ENCODE results near the gene LY9.
"Not testable (repeated sequence)": the region's sequence is repeated elsewhere in the genome, so short reads cannot be mapped to it uniquely, and the experiment has no call there.

The LY9 gene

DNA sequence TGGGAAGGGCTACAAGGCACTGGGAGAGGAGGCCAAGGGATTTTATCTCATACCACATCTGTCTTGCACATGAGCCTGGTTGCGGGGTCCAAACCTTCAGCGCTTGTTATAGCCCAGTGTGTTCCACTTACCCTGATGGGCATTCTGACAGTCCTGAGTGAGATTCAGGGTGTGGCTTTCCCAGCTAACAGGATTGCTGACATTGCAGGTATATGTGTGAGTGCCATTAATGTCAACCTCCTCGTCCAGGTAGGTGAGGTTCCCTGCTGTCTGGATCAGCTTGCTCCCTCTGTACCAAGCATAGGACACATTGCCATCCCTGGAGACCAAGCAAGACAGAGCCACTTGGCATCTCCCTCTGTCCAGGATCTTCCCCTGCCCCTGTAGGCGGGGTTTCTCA, 45.1 kb downstream of the LY9 start:
- no peak for DNase-seq

DNA sequence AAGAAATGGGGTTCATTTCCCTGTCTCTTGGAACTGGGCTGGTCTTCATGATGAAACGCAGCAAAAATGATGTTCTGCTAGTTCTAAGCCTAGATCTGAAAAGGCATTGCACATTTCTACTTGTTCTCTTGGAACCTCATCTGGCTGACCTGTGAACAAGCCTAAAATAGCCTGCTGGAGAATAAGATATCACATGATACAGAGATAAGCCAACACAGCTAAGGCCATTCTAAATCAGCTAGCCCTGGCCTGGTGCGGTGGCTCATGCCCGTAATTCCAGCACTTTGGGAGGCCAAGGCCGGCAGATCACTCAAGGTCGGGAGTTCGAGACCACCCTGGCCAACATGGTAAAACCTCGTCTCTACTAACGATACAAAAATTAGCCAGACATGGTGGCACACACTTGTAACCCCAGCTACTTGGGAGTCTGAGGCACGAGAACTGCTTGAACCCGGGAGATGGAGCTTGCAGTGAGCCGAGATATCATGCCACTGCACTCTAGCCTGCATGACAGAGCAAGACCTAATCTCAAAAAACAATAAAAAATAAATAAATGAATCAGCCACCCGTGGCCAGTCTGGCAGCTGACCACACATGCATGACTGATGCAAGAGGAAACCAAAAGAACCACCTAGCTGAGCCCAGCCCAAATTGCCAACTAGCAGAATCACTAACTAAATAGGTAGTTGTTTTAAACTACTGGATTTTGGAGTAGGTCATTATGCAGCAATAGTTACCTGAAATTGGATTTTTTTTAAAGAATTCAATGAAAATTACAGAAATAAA, 48.7 kb downstream of the LY9 start:
- no peak for DNase-seq

DNA sequence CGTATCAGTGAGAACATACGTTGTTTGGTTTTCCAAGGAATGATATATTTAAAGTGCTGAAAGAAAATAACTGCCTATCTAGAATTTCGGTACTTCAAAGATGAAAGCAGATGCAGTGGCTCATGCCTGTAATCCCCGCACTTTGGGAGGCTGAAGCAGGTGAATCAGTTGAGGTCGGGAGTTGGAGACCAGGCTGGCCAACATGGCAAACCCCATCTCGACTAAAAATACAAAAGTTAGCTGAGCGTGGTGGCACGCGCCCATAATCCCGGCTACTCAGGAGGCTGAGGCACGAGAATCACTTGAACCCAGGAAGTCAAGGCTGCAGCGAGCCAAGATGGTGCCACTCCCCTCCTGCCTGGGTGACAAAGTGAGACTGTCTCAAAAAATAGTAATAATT, 50.3 kb downstream of the LY9 start:
- no peak for DNase-seq

DNA sequence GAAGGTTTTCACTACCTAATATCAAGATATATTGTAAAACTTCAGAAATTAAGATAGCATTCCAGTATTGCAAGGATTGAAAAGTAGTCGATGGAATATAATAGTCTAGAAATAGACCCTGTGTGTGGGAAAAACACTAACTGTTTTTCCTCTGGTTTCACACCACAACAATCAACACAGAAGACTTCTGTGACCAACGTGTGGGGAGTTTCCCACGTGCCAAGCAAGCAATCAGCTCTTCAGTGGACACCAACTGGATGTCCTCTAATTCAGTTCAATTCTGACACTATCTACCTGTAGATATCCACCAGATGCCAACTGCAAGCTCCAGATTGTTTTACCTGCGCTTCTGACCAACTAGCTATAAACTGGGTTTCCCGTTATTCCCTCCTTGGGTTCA, 54.6 kb downstream of the LY9 start:
- no peak for DNase-seq

DNA sequence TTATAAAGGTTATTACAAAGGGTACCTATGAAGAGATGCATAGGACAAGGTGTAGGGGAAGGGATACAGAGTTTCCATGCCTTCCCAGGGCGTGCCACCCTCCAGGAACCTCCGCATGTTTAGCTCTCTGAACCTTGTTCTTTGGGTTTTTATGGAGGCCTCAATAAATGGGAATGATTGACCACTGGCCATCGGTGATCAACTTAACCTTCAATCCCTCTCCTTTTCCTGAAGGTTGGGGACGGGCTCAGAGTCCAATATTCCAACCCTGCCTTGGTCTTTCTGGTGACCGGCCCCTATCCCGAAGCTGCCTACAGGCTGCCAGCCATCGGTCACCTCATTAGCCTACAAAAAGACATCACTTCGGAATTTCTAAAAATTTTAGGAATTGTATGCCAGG, 55.0 kb downstream of the LY9 start:
- no peak for DNase-seq

DNA sequence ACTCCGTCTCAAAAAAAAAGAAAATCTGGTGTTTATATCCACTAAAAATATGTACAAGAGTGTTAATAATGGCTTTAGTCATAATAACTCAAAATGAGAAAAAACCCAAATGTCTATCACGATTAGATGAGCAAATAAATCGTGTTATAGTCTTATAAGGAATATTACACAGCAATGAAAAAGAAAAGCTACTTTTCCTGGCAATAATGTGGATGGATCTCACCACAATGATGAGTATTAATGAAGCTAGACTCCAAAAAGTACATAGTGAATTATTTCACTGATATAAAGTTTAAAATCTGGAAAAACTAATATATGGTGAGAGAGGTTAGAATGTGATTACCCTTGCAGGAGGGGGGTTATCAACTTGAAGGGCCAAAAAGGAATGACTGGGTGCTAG, 57.0 kb downstream of the LY9 start:
- DNase-seq, result no peak

DNA sequence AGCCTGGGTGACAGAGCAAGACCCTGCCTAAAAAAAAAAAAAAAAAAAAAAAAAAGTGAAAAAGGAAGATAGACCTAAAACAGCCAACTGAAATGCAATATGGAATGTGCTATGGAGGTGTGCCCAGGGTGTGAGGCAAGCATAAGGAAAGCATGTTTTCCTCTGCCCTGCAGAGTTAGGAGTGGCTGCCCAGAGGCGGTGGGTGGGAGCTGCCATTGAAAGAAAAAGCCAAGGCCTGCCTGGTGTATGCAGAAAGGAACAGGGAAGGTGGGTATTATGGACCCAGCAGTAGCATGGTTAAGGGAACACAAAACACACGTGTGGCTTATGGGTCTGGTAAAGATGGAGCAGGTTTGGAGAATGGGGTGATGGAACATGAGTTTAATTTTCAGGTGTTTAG, 57.8 kb downstream of the LY9 start:
- no peak for DNase-seq

DNA sequence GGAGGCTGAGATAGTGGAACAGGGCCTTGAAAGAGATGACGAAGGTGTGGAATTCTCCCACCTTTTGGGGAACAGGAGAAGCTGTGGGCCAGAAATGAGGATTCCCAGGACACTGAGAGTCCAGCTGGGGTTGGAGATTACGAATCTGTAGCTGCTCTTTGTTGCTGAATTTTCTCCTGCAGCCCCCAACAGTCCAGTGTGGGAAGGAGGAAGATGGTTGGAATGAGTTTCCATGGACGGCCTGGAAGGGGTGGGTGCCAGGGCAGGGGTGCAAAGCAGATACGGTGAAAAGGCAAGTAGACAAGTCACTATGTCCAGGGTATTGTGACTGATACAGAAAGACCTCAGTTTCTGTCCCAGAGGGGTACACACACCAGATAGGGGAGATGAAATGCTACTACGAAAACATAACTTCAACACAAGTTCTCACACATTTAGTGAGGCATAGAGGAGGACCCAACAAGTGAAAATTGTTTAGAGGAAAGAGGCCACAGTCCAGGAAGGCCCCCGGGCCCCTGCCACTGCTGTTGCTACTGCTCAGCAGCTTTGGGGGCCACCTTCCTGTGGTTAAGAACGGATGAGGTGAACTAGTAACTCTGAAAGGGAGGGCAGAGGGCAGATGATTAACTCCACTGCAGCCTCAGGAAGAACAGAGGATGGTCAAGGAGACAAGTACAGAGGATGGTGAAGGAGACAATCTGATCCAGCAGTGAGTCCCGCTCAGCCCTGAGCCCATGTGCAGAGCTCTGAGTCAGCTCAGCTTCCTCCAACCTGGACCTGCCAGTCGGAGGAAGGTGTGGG, 59.4 kb downstream of the LY9 start:
- no peak for DNase-seq

DNA sequence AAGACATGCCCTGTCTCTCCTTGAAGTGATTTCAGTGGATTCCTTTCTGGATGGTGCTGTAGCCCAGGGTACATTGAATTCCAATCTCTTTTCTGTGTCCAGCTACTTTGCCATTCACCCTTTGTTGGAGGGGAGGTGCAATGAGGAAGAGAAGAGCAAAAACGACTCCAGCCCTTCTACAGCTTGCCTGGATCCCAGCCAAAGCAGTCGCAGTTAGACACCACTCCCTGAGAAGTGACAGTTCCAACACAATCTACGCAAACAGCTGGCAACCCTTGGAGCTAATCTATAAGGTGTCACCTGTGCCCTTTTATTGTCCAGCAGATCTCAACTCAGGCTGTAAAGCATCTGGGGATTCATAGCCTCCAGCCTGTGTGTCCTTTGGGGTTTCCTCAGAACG, 62.1 kb downstream of the LY9 start:
- DNase-seq, result no peak

DNA sequence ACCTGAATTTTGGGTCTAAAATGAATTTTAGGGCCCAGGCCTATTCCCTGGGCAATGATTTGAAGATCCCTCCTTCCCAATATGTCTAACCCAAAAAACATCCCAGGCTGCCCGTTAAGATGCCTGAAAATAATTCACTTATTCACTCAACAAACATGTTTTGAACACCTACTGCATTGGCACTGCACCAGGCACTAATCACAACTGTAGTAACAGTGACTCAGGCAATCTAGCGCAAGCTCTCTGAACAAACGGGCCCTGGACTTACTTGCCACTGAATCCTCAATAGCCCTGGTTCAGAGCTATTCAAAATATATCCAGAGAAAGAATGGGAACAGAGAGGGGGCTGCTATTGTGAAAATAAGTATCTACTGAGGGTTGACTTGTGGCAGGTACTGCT, 62.5 kb downstream of the LY9 start:
- no peak for DNase-seq

DNA sequence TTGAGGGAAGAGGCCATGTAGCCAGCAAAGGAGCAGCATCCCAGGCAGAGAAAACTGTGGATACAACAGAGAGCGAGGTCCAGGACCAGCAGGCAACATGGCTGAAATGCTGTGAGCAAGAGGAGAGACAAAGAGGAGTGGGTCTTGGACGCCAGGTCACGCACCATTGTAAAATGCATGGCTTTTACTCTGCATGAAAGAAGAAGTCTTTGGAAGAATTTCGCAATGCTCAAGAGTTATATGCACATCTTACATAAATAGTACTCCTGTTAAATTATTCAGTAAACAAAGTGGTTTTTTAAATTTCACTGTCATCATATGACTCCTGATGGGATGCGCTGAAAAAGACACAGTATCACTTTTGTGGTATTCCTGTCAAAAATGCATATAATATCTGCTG, 63.2 kb downstream of the LY9 start:
- no peak for DNase-seq

DNA sequence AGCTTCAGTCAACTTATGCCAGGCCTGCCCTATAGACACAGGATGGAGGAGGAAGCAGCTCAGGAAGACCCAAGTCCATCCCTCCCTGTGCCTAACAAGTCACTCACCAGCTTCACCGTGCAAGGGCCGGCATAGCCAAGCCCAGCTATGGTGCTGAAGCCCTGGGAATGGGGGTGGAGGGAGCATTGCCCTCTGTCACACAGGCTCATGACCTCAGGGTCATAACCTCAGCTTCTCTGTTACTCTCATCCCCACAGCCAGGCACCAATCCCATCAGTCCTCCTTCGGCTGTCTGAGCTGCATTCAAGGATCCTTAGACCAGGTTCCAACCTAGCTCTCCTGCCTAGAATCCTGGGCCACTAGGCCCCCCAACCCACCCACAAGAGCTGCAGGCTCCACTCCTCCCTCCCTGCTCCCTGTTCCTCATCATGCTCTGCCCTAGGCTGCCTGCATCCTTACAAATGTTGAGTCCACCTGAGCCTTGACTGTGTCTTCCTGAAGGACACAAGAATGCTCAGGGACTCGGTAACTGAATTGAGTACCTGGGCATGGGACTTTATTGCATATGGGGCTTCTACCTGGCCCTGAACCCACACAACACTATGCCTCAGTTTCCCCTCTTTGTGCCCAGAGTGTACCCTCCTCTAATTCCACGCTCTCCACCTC, 65.0 kb downstream of the LY9 start:
- no peak for DNase-seq

DNA sequence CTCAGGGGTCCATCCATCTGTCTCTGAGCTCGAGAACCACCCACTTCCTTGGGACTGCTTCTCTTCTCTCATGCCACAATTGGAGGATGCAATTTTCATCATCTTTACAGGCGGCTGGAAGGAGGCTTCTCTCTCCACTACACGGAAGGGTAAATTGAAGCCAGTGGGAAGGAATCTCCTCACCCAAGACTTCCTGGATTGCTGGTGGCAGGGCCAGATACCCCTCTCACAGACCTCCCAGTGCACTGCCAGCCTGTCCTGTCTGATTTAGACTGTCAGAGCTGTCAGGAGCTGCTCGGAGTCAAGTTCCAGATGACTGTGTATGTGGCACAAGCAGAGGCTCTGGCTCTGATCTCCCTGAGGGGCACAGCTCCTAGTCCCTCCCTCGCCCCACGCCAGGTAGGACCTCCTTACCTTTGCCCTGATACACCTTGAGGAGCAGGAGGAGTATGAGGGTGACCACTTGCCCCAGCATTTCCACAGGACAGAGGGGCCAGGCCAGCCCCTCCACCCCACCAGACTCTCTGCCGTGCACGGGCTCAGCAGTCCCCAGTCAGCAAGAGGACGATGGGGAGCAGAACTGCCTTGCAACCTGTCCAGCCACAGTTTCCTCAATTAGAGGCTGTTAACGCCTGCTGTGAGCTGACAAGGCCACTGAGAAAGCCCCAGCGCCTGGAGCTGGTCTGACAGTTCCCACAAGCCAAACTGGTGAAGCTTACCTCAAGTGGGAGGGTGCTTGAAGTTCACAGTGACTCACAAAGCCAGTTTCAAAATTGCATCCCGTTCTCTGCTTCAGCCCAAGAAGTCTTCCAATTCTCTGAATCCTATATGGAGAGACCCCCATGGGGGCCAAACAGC, 66.5 kb downstream of the LY9 start, which contains the start of gene CD244:
Gene CD244 (minus strand): TSS at position 685 of the 858 bp plus-strand sequence. CDS start 210 bp downstream, at position 475.
- no peak for DNase-seq

DNA sequence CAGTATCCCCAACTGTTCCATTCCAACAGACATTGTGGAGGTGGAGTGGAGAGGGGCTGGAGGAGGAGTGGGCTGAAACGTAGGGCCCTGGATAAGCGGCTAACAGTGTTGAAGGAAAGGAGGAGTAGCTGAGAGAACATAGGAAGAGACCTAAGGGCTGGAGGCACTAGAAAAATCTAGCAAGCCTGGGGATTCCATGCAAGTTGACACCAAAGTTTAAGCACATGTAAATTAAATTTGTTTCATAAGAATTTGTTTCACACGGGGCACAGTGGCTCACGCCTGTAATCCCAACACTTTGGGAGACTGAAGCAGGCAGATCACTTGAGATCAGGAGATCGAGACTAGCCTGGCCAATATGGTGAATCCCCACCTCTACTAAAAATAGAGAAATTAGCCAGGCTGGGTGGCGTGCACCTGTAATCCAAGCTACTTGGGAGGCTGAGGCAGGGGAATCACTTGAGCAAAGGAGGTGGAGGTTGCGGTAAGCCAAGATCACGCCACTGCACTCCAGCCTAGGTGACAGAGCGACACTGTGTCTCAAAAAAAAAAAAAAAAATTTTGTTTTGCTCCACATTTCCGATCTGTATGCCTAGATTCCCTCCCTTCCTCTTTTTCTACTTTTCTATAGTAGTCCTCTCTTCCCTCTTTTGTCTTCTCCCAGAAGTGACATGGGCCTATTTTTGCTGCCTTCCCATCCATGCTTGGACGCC, 67.2 kb downstream of the LY9 start:
- no peak for DNase-seq

DNA sequence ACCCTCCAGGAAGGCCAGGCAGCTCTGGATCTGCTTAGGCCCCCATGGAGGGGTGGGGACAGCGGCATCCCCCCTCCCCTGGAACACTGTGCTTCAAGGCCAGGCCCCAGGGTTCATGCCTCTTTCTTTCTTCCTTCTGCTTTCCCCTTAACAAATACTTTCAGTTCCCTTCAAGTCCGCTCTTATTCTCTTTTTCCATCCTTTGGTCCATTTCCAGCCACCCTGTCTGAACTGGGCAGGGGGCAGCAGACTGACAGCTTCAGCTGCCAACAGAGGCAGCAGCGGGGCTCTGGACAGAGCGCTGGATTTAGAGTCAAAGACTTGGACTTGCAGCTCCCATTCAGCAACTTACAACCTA, 67.8 kb downstream of the LY9 start:
- no peak for DNase-seq

DNA sequence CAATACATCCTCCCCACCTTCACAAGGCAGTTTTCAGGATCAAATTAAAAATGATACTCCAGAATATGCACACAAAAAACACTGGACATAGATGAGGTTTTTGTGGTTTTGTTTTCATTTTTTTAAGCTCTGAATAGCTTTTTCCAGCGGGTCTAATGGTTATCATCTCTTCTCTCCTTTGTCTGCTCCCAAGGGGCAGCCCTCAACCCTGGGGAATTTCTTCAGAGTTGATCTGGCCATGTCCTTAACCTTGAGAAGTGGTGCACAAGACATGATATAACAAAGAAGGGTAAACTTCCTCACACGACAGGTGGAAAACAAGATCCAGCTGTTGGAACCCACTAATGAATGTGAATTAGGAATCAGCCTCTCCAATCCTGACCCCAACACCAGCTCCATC, 68.2 kb downstream of the LY9 start:
- DNase-seq, result no peak

DNA sequence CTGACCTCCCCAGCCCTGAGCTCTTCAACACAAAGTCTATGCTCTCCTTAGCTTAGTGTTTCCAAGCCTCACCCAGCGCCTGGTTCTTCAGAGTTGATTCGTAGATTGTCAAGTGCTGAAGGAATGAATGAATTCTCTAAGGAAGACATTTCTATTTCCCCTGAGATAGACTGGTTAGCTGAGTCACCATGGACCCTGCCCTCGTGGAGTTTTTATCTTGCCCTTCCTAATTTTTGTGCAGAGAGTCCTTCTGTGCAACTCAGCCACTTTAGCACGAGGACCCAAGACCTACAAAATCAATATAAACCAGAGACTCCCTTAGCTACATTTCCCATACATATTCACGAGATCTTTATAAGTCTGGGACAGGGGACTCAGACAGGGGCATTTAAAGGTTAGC, 69.4 kb downstream of the LY9 start:
- DNase-seq, result no peak

DNA sequence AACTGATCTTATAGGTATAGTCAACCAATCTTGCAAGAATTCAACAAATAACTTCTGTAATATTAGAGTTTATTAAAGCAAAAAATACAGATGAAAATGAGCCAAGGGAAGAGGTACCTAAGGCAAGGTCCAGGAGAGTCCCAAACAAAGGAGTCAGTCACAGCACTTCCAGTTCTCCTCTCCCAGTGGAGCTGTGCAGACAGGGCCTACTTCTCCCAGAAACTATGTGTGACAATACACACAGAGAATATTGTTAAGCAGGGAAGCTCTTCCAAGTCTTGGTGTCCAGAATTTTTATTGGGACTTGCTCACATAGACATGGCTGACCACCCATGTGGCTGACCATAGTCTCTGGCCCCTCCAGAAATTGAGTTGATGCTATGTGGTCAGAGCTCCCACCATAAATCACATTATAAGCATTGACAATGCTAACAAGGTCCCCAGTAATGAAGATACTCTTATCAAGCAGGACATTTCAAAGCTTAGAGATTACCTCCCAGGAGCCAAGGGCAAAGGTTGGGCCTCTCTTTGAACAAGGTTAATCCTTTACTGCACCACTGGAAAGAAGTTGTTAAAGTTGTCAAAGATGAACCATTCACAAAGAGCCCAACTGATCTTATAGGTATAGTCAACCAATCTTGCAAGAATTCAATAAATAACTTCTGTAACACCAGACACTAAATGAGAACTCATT, 70.2 kb downstream of the LY9 start:
- no peak for DNase-seq

DNA sequence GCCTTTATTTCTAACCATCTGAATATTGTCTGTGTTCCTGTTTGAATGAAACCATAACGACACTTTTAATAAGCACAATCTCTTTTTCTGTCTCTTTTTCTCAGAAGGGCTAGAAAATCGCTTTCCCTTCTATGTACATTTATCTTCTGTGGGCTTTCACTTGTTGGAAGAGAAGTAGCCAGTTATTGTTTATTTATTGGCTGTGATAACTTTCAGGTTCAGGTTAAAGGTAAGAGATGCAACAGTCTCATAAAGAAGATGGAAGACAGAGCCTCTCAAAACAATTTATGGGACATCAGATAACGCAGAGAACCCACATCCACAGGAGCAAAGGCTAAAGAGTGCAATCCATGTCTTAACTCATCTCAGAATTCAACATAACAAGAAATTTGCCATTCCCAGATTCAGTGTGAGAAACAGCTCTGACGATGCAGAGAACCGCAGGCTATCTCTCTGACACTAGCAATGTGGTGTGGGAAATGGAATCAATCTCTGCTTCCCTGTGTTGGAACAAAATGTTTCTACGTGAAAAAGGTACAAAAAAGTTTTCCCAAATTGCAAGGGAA, 70.8 kb downstream of the LY9 start:
- no peak for DNase-seq

DNA sequence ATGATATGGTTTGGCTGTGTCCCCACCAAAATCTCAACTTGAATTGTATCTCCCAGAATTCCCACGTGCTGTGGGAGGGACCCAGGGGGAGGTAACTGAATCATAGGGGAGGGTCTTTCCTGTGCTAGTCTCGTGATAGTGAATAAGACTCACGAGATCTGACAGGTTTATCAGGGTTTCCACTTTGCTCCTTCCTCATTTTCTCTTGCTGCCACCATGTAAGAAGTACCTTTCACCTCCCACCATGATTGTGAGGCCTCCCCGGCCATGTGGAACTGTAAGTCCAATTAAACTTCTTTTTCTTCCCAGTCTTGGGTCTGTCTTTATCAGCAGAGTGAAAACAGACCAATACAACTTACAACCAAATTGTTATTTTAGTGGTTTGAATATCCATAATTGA, 71.7 kb downstream of the LY9 start:
- not testable (repeated sequence) for DNase-seq

DNA sequence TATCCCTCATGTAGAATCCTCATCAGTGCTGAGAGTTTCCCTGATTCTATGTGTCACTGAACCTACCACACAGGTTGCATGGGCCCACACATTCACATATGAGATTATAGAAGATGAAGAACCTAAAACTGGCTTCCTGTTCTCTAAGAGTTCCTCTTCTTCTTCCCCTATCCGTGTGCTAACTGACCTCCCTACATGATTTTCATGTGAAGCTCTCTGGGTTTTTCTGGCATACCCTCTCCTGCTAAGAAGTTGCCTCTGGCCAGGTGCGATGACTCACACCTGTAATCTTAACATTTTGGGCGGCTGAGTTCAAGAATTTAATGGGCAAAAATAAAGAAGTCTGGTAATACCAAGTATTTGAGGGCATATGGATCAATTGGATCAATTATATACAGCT, 72.2 kb downstream of the LY9 start:
- DNase-seq, result no peak
